HG03175 (cell line): Measurements from ENCODE around the gene CACNA1D.
"Not testable (repeated sequence)": the region's sequence is repeated elsewhere in the genome, so short reads cannot be mapped to it uniquely, and the experiment has no call there.

Experiments
- ATAC-seq: cut with Tn5 transposase; IDR thresholded peaks from one replicate; pipeline ENCODE4 v1.9.1; 2021; ENCODE audit warnings: mild to moderate bottlenecking, moderate library complexity; ENCODE audit not compliant: unreplicated experiment

The CACNA1D gene

GRCh38 chr3:53612508-53612907 is 118.1 kb downstream of the CACNA1D start:
- ATAC-seq = no peak

- no peak for ATAC-seq
Observed at GRCh38 chr3:53613125-53613524, 118.7 kb downstream of the CACNA1D start.

- no peak for ATAC-seq
Observed at GRCh38 chr3:53614307-53614706, 119.9 kb downstream of the CACNA1D start.

DNA sequence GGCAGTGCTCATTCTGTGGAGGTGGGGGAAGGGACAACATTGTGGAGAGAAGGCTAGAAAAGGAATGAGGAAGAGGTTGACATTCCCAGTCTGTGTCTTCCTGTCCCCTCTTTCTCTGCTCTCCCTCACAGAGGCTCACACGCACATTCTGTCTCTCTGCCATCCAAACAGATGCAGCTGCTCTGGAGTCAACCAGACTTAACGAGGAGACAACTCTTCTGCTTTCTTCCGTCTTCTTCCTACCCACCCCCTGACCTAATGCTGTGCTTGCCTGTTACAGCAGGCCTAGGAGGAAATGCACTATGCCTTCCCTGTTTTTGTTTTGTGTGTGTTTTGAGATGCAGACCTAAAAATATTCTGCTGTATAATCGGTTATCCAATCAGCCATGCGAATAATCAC is 121.9 kb downstream of the CACNA1D start:
- ATAC-seq = no peak

GRCh38 chr3:53616971-53617892 is 122.8 kb downstream of the CACNA1D start:
- ATAC-seq = peak; percentile 39

GRCh38 chr3:53617893-53618523 is 123.6 kb downstream of the CACNA1D start:
- no peak for ATAC-seq

GRCh38 chr3:53618524-53618906 is 124.1 kb downstream of the CACNA1D start:
- no peak for ATAC-seq

- no peak for ATAC-seq
Observed at GRCh38 chr3:53618936-53619335, 124.5 kb downstream of the CACNA1D start.

DNA sequence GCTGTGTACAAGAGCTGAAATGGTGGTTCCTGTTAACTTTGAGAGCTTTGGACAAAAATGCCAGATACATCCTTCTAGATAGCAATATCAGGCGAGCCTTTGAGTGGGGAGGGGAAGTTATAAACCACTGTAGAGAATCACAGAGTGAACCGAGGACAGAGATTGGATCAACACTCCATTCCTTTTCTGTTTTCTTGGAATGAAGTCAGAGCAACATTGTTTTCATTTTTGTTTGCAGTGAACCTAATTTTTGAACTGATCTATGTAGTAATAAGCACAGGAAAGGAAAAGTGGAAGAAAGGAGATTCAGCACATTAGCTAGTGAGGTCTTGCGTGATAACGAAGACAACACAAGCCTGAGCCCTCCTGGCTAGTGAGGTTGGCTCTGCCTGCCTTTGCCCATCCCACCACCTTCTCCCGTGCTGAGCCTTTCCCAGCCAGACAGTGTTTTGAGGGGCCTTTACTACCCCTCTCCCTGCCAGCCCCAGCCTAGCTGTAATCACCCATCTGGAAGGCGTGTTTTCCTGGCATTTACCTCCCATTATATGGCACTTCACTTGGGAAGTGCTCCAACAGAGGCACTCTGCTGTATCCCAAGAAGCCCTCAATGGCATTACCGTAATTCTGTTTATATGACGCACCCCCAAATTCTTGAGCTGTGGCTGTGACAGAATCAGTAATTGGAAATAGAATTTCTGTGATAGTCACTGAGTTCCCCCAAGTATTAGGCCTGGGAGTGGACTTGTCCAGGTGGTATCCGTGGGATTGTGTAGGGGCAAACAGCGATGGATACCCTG is 129.8 kb downstream of the CACNA1D start:
- ATAC-seq = no peak

- no peak for ATAC-seq
Observed at GRCh38 chr3:53626876-53627275, 132.5 kb downstream of the CACNA1D start.

- ATAC-seq = no peak
Observed at GRCh38 chr3:53628536-53629401, 134.4 kb downstream of the CACNA1D start.

GRCh38 chr3:53629402-53629723 is 135.0 kb downstream of the CACNA1D start:
- ATAC-seq = no peak

DNA sequence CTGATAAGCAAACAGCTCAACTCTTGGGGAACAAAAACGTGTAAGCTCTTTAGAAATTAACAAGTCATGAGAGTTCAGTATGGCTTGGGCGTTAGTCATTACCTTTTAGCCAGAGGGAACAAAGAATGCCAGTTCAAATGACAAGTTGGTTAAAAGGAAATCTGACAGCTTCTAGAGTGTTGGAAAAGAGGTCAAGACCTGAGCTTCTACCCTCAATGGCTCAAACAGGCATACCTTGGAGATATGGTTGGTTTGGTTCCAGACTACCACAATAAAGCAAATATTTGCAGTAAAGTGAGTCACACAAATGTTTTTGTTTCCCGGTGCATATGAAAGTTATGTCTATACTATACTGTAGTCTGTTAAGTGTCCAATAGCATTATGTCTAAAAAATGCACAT is 136.1 kb downstream of the CACNA1D start:
- ATAC-seq = no peak

GRCh38 chr3:53633197-53633787 is 138.9 kb downstream of the CACNA1D start:
- no peak for ATAC-seq

DNA sequence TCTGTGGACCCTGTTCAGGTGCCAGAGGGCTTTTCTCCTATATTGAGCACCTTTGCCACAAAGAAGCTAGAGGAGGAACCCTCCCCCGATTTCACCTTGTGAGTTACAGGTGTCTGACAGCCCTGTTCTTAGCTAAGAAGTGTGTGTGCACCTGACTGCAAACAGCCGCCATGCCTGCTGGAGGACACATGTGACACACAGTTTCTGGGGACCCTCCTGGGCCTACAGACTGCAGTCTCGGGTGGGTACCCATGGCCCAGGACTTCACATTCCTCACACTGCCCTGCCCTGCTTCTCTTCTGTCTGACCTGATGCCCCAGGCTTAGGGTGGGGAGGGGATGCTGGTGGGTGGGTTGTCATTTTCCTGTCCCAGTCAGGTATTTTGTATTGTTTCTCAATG is 140.6 kb downstream of the CACNA1D start:
- no peak for ATAC-seq

GRCh38 chr3:53638806-53639205 is 144.4 kb downstream of the CACNA1D start:
- not testable (repeated sequence) for ATAC-seq

DNA sequence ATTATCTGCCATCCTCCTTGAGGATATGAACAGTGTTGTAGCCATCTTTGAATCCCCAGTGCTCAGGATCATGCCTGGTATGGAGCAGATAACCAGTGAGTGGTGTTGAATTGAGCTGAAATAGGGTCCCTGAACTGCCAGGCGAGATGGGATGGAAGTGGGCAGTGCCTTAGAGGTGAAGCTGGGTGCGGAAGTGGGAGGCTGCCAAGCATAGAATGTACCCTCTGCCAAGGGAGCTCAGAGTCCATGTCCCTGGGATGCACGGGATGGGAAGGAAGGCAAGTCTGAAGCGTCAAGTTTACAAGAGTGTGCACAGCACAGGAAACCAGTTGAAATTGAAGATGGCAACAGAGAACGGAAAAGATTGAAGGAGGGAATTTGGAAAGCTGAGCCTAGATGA is 147.0 kb downstream of the CACNA1D start:
- no peak for ATAC-seq

DNA sequence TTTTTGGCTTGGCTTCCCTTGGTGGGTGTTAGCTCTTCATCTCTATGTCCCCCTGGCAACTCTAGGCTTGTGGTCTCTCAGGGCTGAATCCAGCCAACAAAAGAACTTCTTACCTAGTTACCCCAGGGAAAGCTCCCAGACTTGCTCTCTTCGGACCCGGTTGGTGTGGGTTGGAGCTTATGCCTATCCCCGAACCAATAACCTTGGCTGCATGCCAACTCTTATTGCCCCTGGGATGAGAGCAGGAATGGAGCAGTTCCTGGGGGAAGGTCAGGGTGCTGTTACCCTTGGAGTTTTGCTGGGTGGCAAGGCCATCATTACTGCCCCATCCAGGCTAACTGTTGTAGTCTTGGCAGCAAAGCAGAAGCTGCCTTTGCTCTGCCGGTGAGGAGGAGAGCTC is 147.8 kb downstream of the CACNA1D start:
- ATAC-seq = no peak

GRCh38 chr3:53643757-53644156 is 149.3 kb downstream of the CACNA1D start:
- ATAC-seq = no peak

GRCh38 chr3:53645754-53646153 is 151.3 kb downstream of the CACNA1D start:
- no peak for ATAC-seq
